ENCODE results near the gene LZTFL1.

LZTFL1 gene

GRCh38 chr3:45814322-45814721, 27.6 kb downstream of the LZTFL1 start:
- Histone ChIP-seq H2AFZ (ENCODE audit: low read depth) (no peak overlapping the region), H3K36me3 (ENCODE audit: insufficient read depth) (no peaks in the 10 kb centered on the region), H3K79me2 (ENCODE audit: insufficient read depth, low read depth) (no peaks in the 10 kb centered on the region), H3K9ac (no peak overlapping the region), H3K27ac (no peak overlapping the region), H3K4me2 (no peak overlapping the region), H3K4me1 (ENCODE audit: low read depth, poor library complexity, severe bottlenecking) (no peaks in the 10 kb centered on the region), H4K20me1 (ENCODE audit: insufficient read depth) (no peaks in the 10 kb centered on the region), H3K27me3 (ENCODE audit: insufficient read depth, low read depth) (no peaks in the 10 kb centered on the region), H3K4me3 (IDR thresholded peaks at IDR 0.05; ENCODE audit: insufficient read depth, low read depth, low read length) (no peak overlapping the region)
- TF ChIP-seq CTCF (conservative IDR thresholded peaks at IDR 0.05; ENCODE audit: low read depth, low read length) = no peak

GRCh38 chr3:45807681-45808540, 34.0 kb downstream of the LZTFL1 start:
- Histone ChIP-seq H3K4me3 (IDR thresholded peaks at IDR 0.05; ENCODE audit: insufficient read depth, low read depth, low read length) (no peak overlapping the region), H3K27ac (no peak overlapping the region), H3K27me3 (ENCODE audit: insufficient read depth, low read depth) (no peaks in the 10 kb centered on the region), H4K20me1 (ENCODE audit: insufficient read depth) (no peaks in the 10 kb centered on the region), H3K4me2 (no peak overlapping the region), H3K4me1 (ENCODE audit: low read depth, poor library complexity, severe bottlenecking) (no peaks in the 10 kb centered on the region), H2AFZ (ENCODE audit: low read depth) (no peak overlapping the region), H3K9ac (no peak overlapping the region), H3K79me2 (ENCODE audit: insufficient read depth, low read depth) (no peaks in the 10 kb centered on the region), H3K36me3 (ENCODE audit: insufficient read depth) (no peaks in the 10 kb centered on the region)
- TF ChIP-seq CTCF (conservative IDR thresholded peaks at IDR 0.05; ENCODE audit: low read depth, low read length) = no peak

- Histone ChIP-seq H3K27me3 (ENCODE audit: insufficient read depth, low read depth) (no peaks in the 10 kb centered on the region), H3K4me1 (ENCODE audit: low read depth, poor library complexity, severe bottlenecking) (no peaks in the 10 kb centered on the region), H3K27ac (no peak overlapping the region), H3K9ac (no peak overlapping the region), H3K79me2 (ENCODE audit: insufficient read depth, low read depth) (no peaks in the 10 kb centered on the region), H3K36me3 (ENCODE audit: insufficient read depth) (no peaks in the 10 kb centered on the region), H2AFZ (ENCODE audit: low read depth) (no peak overlapping the region), H3K4me3 (IDR thresholded peaks at IDR 0.05; ENCODE audit: insufficient read depth, low read depth, low read length) (no peak overlapping the region), H4K20me1 (ENCODE audit: insufficient read depth) (no peaks in the 10 kb centered on the region), H3K4me2 (no peak overlapping the region)
- TF ChIP-seq CTCF (conservative IDR thresholded peaks at IDR 0.05; ENCODE audit: low read depth, low read length) = no peak
These were observed 34.8 kb downstream of the LZTFL1 start for GRCh38 chr3:45807133-45807532.

- no peaks in the 10 kb centered on the region for H3K27me3 ChIP-seq (ENCODE audit: insufficient read depth, low read depth)
- no peak overlapping the region for H3K27ac ChIP-seq
- no peaks in the 10 kb centered on the region for H3K79me2 ChIP-seq (ENCODE audit: insufficient read depth, low read depth)
- no peak overlapping the region for H3K4me2 ChIP-seq
- TF ChIP-seq CTCF (conservative IDR thresholded peaks at IDR 0.05; ENCODE audit: low read depth, low read length) = no peak
- no peak overlapping the region for H3K9ac ChIP-seq
- no peak overlapping the region for H3K4me3 ChIP-seq (IDR thresholded peaks at IDR 0.05; ENCODE audit: insufficient read depth, low read depth, low read length)
- no peaks in the 10 kb centered on the region for H3K36me3 ChIP-seq (ENCODE audit: insufficient read depth)
- H2AFZ ChIP-seq (ENCODE audit: low read depth) = no peak overlapping the region
- H3K4me1 ChIP-seq (ENCODE audit: low read depth, poor library complexity, severe bottlenecking) = no peaks in the 10 kb centered on the region
- H4K20me1 ChIP-seq (ENCODE audit: insufficient read depth) = no peaks in the 10 kb centered on the region
These were observed 35.8 kb downstream of the LZTFL1 start for GRCh38 chr3:45806072-45806471.
